OCI-M2 (cell line): ENCODE results near the gene LRRC74B.

Experiments
- DNase-seq: peaks from one replicate; lab custom pipeline; 2025; ENCODE audit not compliant: unreplicated experiment; lab: John Stamatoyannopoulos, UW

LRRC74B gene

GRCh38 chr22:21013657-21014201 is 32.0 kb upstream of the LRRC74B start:
- DNase-seq = no peak

GRCh38 chr22:21014202-21014725 is 31.5 kb upstream of the LRRC74B start:
- no peak for DNase-seq

DNA sequence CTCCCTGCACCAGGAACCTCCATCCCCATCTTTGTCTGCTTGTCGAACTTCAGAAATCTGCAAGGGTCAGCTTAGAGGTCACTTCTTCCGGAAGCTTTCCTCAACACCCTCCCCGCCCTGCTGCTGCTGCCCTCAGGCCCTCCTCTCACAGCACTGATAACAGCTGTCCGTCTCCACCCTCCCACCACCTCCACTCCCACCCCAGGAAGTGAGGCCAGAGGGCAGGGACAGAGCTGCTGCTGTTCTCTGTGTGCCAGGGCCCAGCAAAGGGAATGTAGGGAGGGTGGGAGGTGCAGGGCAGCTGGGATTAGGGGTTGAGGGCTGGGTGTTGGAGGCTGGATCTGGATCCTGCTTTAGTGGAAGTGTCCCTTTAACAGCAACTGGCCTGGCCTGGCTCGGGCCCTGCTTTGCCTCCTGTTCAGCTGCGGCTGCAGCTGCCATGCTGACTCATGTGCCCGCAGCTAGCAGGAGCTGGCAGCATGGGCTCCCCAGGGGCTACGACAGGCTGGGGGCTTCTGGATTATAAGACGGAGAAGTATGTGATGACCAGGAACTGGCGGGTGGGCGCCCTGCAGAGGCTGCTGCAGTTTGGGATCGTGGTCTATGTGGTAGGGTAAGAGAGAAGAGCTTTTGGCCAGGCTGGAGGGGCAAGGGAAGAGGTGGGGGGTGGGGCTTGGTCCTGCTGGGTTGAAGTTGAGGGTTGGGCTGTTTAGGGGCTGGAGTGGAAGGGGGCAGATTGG is 30.9 kb upstream of the LRRC74B start, which contains the start of gene P2RX6:
Gene P2RX6 (plus strand): TSS at position 440 of the 740 bp plus-strand sequence. CDS start 10 bp downstream, at position 450.
- DNase-seq = peak; percentile 16

DNA sequence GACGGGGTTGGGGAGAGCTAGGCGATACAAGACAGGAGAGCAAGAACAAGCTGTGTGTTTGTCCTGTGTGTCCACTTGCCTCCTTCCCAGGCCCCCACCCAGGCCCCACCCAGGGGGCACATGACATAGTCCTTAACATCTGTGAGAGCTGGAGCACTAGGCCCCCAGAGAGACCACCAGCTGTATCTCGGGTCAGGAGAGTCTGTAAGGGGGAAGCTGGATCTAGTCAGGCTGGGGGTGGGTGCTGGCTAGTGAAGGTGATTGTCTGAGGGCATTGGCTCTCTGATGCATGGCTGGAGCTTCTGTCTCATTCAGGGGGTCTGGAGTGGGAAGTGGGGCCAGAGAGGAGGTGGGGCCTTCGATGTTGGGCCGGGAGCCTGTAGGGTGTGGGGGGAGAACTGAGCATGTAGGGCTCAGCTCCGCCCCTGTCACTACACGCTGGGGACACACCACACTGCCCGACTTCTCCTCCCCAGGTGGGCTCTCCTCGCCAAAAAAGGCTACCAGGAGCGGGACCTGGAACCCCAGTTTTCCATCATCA is 30.2 kb upstream of the LRRC74B start:
- no peak for DNase-seq

GRCh38 chr22:21016644-21017420 is 28.9 kb upstream of the LRRC74B start:
- no peak for DNase-seq

GRCh38 chr22:21018314-21018713 is 27.4 kb upstream of the LRRC74B start:
- no peak for DNase-seq

DNA sequence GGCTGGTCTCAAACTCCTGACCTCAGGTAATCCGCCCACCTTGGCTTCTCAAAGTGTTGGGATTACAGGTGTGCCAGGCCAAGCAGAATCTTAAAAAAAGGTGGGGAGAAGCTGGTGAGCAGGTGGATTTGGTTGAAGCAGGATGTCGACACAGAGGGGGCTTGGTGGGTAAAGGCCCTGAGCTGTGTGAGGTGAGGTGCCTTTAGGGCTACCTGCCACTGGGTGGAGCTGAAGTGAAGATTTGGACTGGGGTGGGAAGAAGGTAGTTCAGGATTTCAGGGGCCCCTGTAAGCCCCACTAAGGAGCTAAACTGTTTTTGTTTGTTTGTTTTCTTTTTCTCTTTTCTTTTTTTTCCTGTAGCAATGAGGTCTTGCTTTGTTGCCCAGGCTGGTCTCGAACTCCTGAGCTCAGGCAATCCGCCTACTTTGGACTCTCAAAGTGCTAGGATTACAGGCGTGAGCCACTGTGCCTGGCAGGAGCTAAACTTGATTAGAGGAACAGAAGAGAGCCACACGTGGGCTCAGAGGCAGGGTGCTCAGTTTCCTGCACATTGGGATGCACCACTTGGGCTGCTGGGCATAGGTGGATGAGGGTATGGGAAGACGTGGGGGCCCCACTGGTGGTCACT is 24.8 kb upstream of the LRRC74B start:
- no peak for DNase-seq

GRCh38 chr22:21022507-21022906 is 23.2 kb upstream of the LRRC74B start:
- DNase-seq = no peak

GRCh38 chr22:21022955-21023614 is 22.7 kb upstream of the LRRC74B start:
- no peak for DNase-seq

DNA sequence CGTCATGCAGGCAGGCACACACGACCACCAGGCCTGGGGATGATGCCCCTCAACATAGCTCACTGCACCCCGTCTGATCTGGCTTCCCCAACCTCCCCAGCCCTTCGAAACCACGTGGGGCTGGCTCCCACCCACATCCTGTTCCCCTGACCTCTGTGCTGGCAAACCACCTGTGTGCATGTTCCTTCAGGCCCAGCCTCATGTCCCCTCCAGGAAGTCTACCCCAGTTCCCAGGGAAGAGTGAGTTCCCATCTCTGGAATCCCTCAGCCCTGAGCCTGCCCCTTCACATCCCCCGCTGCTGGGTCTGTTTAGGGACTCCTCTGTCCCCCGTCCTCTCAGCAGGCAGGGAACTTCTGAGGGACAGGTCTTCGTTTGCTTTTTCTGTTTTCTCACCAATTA is 20.5 kb upstream of the LRRC74B start:
- no peak for DNase-seq

DNA sequence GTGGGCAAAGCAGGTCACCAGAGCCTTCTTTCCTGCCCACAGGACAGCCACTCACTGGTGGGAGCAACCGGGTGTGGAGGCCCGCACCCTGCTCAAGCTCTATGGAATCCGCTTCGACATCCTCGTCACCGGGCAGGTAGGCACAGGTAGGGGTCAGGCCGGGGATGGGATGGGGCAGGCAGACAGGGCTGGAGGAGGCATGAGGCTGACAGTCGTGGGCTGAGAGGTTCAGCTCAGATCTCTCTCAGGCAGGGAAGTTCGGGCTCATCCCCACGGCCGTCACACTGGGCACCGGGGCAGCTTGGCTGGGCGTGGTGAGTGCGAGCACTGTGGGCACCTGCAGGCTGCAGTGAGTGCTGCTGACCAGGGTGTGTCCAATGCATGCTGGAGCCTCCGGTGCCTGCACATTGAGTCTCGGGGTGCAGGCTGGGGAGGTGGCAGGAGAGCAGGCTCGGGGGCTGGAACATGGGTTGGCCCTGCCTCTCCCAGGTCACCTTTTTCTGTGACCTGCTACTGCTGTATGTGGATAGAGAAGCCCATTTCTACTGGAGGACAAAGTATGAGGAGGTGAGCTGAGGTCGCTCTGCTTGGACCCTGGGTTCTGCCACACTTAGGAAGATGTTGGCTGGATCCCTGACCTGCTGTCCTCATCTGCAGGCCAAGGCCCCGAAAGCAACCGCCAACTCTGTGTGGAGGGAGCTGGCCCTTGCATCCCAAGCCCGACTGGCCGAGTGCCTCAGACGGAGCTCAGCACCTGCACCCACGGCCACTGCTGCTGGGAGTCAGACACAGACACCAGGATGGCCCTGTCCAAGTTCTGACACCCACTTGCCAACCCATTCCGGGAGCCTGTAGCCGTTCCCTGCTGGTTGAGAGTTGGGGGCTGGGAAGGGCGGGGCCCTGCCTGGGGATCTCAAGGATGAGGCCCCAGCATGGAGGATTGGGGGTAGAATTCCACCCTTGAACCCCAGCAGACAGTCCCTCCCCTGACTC is 19.7 kb upstream of the LRRC74B start:
- no peak for DNase-seq

- no peak for DNase-seq
Measured at GRCh38 chr22:21026783-21027692, 18.7 kb upstream of the LRRC74B start.

- DNase-seq = no peak
Measured at GRCh38 chr22:21028277-21029251, 17.2 kb upstream of the LRRC74B start.

GRCh38 chr22:21029486-21030025 is 16.2 kb upstream of the LRRC74B start:
- no peak for DNase-seq

- DNase-seq = no peak
Measured at GRCh38 chr22:21030032-21030431, 15.7 kb upstream of the LRRC74B start.

GRCh38 chr22:21030621-21031544 is 14.9 kb upstream of the LRRC74B start:
- no peak for DNase-seq
